B cell (primary cell): ENCODE measurements around the gene PPP5C. TPM values are rescaled to one million over a fixed set of nuclear protein-coding genes. Genes with fewer than 3 reads are reported as not detected.

Experiments
- ATAC-seq: fragments of 200-7000 bp; cut with Tn5 transposase; one replicate; pipeline ENCODE4 v1.10.0; 2021; ENCODE audit warnings: low read depth, mild to moderate bottlenecking, moderate number of reproducible peaks, moderate library complexity
- CTCF ChIA-PET: fragments of 350-600 bp; sonication (Branson Sonifier 250); formaldehyde crosslinking; loops from one replicate; lab custom pipeline; 2021; ENCODE audit warnings: antibody characterized with exemption, inconsistent platforms; lab: Charles Lee
- POLR2A ChIA-PET: fragments of 350-600 bp; sonication (Branson Sonifier 250); formaldehyde crosslinking; loops from one replicate; lab custom pipeline; 2021; ENCODE audit warnings: antibody characterized with exemption; lab: Charles Lee
- DNase-seq: peaks from one replicate; pipeline ENCODE4 v3.0.0; 2013
- H2AFZ ChIP-seq: 2 replicates; pipeline ENCODE4 v1.6.1; 2012; ENCODE audit warnings: mild to moderate bottlenecking, low read depth, low read length; ENCODE audit not compliant: insufficient read depth, poor library complexity, severe bottlenecking
- H3K27ac ChIP-seq, 2 donors: 1 replicate in 1 of 2; 2 replicates in 1 of 2; pipeline ENCODE4 v1.5.1; 2012 to 2013; ENCODE audit warnings: low read length in 2 of 2, mild to moderate bottlenecking in 2 of 2, moderate library complexity in 1 of 2
- H3K27me3 ChIP-seq, 4 experiments: fragments of 200-600 bp in 1 of 4; sonication (generic) in 1 of 4; replicated peaks in 1 of 4; 1 replicate in 2 of 4; 2 replicates in 2 of 4; pipeline versions ENCODE4 v1.6.1 to v1.7.0; 2013 to 2016; ENCODE audit warnings: low read length in 3 of 4, mild to moderate bottlenecking in 2 of 4, mixed read lengths in 1 of 4, moderate library complexity in 1 of 4; ENCODE audit not compliant: insufficient read depth in 4 of 4, control insufficient read depth in 3 of 4; ENCODE audit errors: control extremely low read depth in 1 of 4
- H3K36me3 ChIP-seq, 2 experiments: replicated peaks in 1 of 2; 1 replicate in 1 of 2; 2 replicates in 1 of 2; pipeline versions ENCODE4 v1.6.1 to v1.7.1; 2013; ENCODE audit warnings: low read length in 1 of 2; ENCODE audit not compliant: insufficient read depth in 2 of 2, control insufficient read depth in 1 of 2; ENCODE audit errors: control extremely low read depth in 1 of 2, extremely low read depth in 1 of 2
- H3K4me1 ChIP-seq, 2 donors: fragments of 200-600 bp in 1 of 2; sonication (generic) in 1 of 2; 1 replicate in 1 of 2; 2 replicates in 1 of 2; pipeline versions ENCODE4 v1.5.1 to v1.6.1; 2013 to 2017; ENCODE audit warnings: low read length in 2 of 2; ENCODE audit not compliant: control insufficient read depth in 2 of 2, insufficient read depth in 2 of 2
- H3K4me2 ChIP-seq: replicated peaks from 2 replicates; pipeline ENCODE3; 2012; ENCODE audit warnings: mild to moderate bottlenecking, low read depth, low read length; ENCODE audit not compliant: poor library complexity, severe bottlenecking
- H3K4me3 ChIP-seq, 5 experiments: fragments of 200-600 bp in 1 of 5; sonication (generic) in 1 of 5; 1 replicate in 3 of 5; 2 replicates in 2 of 5; pipeline versions ENCODE4 v1.5.1 to v1.7.0; 2011 to 2016; ENCODE audit warnings: low read length in 4 of 5, mild to moderate bottlenecking in 4 of 5, low read depth in 2 of 5, control low read depth in 1 of 5, moderate library complexity in 1 of 5; ENCODE audit not compliant: insufficient read depth in 1 of 5; ENCODE audit errors: control extremely low read depth in 1 of 5, extremely low read depth in 1 of 5
- H3K79me2 ChIP-seq: fragments of 200-600 bp; sonication (generic); one replicate; pipeline ENCODE4 v1.6.0; 2016; ENCODE audit warnings: low read length; ENCODE audit not compliant: control insufficient read depth, insufficient read depth
- H3K9ac ChIP-seq: fragments of 200-600 bp; sonication (generic); 2 replicates; pipeline ENCODE4 v1.6.1; 2017; ENCODE audit warnings: mild to moderate bottlenecking, low read length, moderate library complexity
- H3K9me3 ChIP-seq, 3 donors: one replicate each; pipeline versions ENCODE4 v1.6.1 to v1.7.1; 2013; ENCODE audit warnings: low read length in 2 of 3; ENCODE audit not compliant: control insufficient read depth in 2 of 3, insufficient read depth in 1 of 3; ENCODE audit errors: control extremely low read depth in 1 of 3
- H4K20me1 ChIP-seq: 2 replicates; pipeline ENCODE4 v1.6.0; 2012; ENCODE audit warnings: mild to moderate bottlenecking, low read length; ENCODE audit not compliant: insufficient read depth, control insufficient read depth, poor library complexity, severe bottlenecking
- H3K27ac Mint-ChIP-seq: one replicate; pipeline ENCODE4 v1.8.0; 2021; ENCODE audit warnings: mixed read lengths
- H3K27me3 Mint-ChIP-seq: one replicate; pipeline ENCODE4 v1.8.0; 2021; ENCODE audit warnings: mixed read lengths
- H3K4me1 Mint-ChIP-seq: one replicate; pipeline ENCODE4 v1.8.0; 2021; ENCODE audit warnings: mixed read lengths
- H3K4me3 Mint-ChIP-seq: one replicate; pipeline ENCODE4 v1.8.0; 2021; ENCODE audit warnings: mixed read lengths
- H3K9me3 Mint-ChIP-seq: one replicate; pipeline ENCODE4 v1.8.0; 2022; ENCODE audit warnings: mixed read lengths; ENCODE audit not compliant: insufficient read depth
- EZH2 ChIP-seq: IDR thresholded peaks from 2 replicates; pipeline ENCODE4 v1.6.1; 2012; ENCODE audit warnings: borderline replicate concordance, low read depth, mild to moderate bottlenecking, moderate library complexity, low read length; ENCODE audit not compliant: insufficient read depth, poor library complexity, severe bottlenecking
- WGBS: methylation state at CpG from one replicate; pipeline ENCODE4 v1.1.5; 2013; ENCODE audit warnings: missing lambda C conversion rate; ENCODE audit not compliant: insufficient coverage; 5-methylcytosine and 5-hydroxymethylcytosine counted together
- intact Hi-C: fragments of 100-400 bp; cut with micrococcal nuclease; formaldehyde crosslinking; loops from one replicate; pipeline ENCODE4 v1.10.0; 2022
- polyA plus RNA-seq: library from polyadenylated mRNA; depleted of rRNA; stranded (reverse); fragments of >200 nt; gene quantifications from 2 replicates; pipeline ENCODE4 v1.2.3, GENCODE V29; 2012
- total RNA-seq, 2 donors: library from RNA; stranded (reverse); fragments of 120-200 nt in 1 of 2; gene quantifications; 1 replicate in 1 of 2; 2 replicates in 1 of 2; pipeline versions ENCODE4 v1.2.3 to v1.2.4, GENCODE V29; 2013 to 2022
- TF ChIP-seq, protein P1 (sequence below): fragments of 200-600 bp; IDR thresholded peaks from one replicate; pipeline ENCODE4 v1.8.0; 2022; ENCODE audit warnings: antibody characterized with exemption, mild to moderate bottlenecking

Gene PPP5C
- total and polyA plus RNA-seq, 2 donors (not counting 1 experiment from before 2014, with no cell fraction given): 51.2 to 70.5 TPM

DNA sequence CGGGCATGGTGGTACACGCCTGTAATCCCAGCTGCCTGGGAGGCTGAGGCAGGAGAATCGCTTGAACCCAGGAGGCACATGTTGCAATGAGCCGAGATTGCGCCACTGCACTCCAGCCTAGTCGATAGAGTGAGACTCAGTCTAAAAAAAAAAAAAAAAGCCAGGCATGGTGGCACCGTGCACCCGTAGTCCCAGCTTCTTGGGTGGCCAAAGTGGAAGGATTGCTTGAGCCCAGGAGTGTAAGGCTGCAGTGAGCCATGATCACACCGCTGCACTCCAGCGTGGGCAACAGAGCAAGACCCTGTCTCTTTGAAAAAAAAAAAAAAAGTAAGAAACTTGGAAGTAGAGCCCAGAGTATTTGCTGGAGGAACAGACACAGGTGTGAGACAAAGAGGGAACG, 38.7 kb downstream of the PPP5C start:
- peaks cover 2% of the 10 kb centered on the region for H3K79me2 ChIP-seq
- H3K27ac Mint-ChIP-seq: no peak overlapping the region
- H3K9ac ChIP-seq: no peak overlapping the region
- ATAC-seq (no peak), DNase-seq (no peak)
- H3K4me3 ChIP-seq: no peak overlapping the region
- H4K20me1 ChIP-seq: no peaks in the 10 kb centered on the region
- H3K27me3 ChIP-seq: no peaks in the 10 kb centered on the region
- CTCF ChIA-PET: interaction anchor here (0.7 to 1.4 kb wide), 2 partner anchors 10 to 60 kb away, joined by 3 to 6 read pairs; no protein-coding TSS in a partner anchor
- peaks cover 0 to 77% of the 10 kb centered on the region in 2 experiments for H3K36me3 ChIP-seq
- POLR2A ChIA-PET: no interaction called here
- no peaks in the 10 kb centered on the region for H3K27me3 Mint-ChIP-seq
- H3K9me3 ChIP-seq: no peaks in the 10 kb centered on the region
- H3K4me1 Mint-ChIP-seq: no peaks in the 10 kb centered on the region
- WGBS: 89% methylated on average over 11 of the region's 11 CpGs
- TF ChIP-seq, protein P1, sequence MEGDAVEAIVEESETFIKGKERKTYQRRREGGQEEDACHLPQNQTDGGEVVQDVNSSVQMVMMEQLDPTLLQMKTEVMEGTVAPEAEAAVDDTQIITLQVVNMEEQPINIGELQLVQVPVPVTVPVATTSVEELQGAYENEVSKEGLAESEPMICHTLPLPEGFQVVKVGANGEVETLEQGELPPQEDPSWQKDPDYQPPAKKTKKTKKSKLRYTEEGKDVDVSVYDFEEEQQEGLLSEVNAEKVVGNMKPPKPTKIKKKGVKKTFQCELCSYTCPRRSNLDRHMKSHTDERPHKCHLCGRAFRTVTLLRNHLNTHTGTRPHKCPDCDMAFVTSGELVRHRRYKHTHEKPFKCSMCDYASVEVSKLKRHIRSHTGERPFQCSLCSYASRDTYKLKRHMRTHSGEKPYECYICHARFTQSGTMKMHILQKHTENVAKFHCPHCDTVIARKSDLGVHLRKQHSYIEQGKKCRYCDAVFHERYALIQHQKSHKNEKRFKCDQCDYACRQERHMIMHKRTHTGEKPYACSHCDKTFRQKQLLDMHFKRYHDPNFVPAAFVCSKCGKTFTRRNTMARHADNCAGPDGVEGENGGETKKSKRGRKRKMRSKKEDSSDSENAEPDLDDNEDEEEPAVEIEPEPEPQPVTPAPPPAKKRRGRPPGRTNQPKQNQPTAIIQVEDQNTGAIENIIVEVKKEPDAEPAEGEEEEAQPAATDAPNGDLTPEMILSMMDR: no peak
- no peak for TF ChIP-seq EZH2
- H3K4me2 ChIP-seq: no peak overlapping the region
- no peaks in the 10 kb centered on the region for H3K9me3 Mint-ChIP-seq
- H3K4me3 Mint-ChIP-seq: no peak overlapping the region
- no peak overlapping the region for H2AFZ ChIP-seq
- no peaks in the 10 kb centered on the region for H3K4me1 ChIP-seq
- no peak overlapping the region for H3K27ac ChIP-seq
- intact Hi-C loops: no loop called here

- H3K4me1 Mint-ChIP-seq: no peaks in the 10 kb centered on the region
- peaks cover 2% of the 10 kb centered on the region for H3K79me2 ChIP-seq
- ATAC-seq (no peak), DNase-seq (no peak)
- no peak overlapping the region for H3K4me3 Mint-ChIP-seq
- H3K4me1 ChIP-seq: no peaks in the 10 kb centered on the region
- H3K9me3 ChIP-seq: no peaks in the 10 kb centered on the region
- TF ChIP-seq, protein P1: no peak
- TF ChIP-seq EZH2: no peak
- POLR2A ChIA-PET: no interaction called here
- no peaks in the 10 kb centered on the region for H3K27me3 ChIP-seq
- no peak overlapping the region for H3K4me3 ChIP-seq
- no peaks in the 10 kb centered on the region for H3K9me3 Mint-ChIP-seq
- no peaks in the 10 kb centered on the region for H3K27me3 Mint-ChIP-seq
- 98% methylated on average over 9 of the region's 10 CpGs for WGBS
- no peak overlapping the region for H2AFZ ChIP-seq
- no peak overlapping the region for H3K27ac Mint-ChIP-seq
- CTCF ChIA-PET: interaction anchor here (0.7 to 1.4 kb wide), 2 partner anchors 9 to 60 kb away, joined by 3 to 6 read pairs; no protein-coding TSS in a partner anchor
- H3K4me2 ChIP-seq: no peak overlapping the region
- no peaks in the 10 kb centered on the region for H4K20me1 ChIP-seq
- intact Hi-C loops: no loop called here
- H3K36me3 ChIP-seq: peaks cover 0 to 78% of the 10 kb centered on the region in 2 experiments
- no peak overlapping the region for H3K27ac ChIP-seq
- no peak overlapping the region for H3K9ac ChIP-seq
Measured at GRCh38 chr19:46386151-46386550, 39.3 kb downstream of the PPP5C start.
